ENCODE data around the gene ADAM12. TPM values are rescaled to one million over a fixed set of nuclear protein-coding genes. Genes with fewer than 3 reads are reported as not detected.

ADAM12 gene
- total and polyA plus RNA-seq, 2 donors (not counting 3 experiments of a cell fraction or from before 2014, with no cell fraction given): 0.22 to 0.33 TPM

- ChIA-PET CTCF (no interaction called here), POLR2A (no interaction called here)
- H3K4me2 ChIP-seq (ENCODE audit: insufficient read depth, low read length): no peak overlapping the region
- no peak overlapping the region for H3K27ac ChIP-seq (ENCODE audit: insufficient read depth, low read depth, low read length)
- intact Hi-C loops (cut with micrococcal nuclease) (no loop called here), dilution Hi-C loops (cut with MboI; ENCODE audit: extremely low pct_ligation_motif_present, low sequenced_read_pairs) (no loop called here)
- no TSS peak for BruUV-seq (replicated peaks)
- DNase-seq (ENCODE audit: low read depth, low spot score) (no peak), FAIRE-seq (no peak)
- H3K4me1 ChIP-seq (ENCODE audit: control insufficient read depth, extremely low read depth, insufficient read depth, low read length): no peaks in the 10 kb centered on the region
- H3K27me3 ChIP-seq (ENCODE audit: control insufficient read depth in 2 of 2, insufficient read depth in 2 of 2, low read length in 2 of 2): no peaks in the 10 kb centered on the region
- no peaks in the 10 kb centered on the region for H3K9me3 ChIP-seq (replicated peaks; ENCODE audit: control insufficient read depth, insufficient read depth, low read length)
- no peak overlapping the region for H2AFZ ChIP-seq (ENCODE audit: low read depth, low read length)
- no peak overlapping the region for H3K4me3 ChIP-seq (replicated peaks in 1 of 3; ENCODE audit: insufficient read depth in 1 of 3, low read depth in 1 of 3, low read length in 3 of 3)
- no peaks in the 10 kb centered on the region for H4K20me1 ChIP-seq (replicated peaks; ENCODE audit: control insufficient read depth, extremely low read depth, insufficient read depth, low read length)
- H3K9ac ChIP-seq (replicated peaks; ENCODE audit: extremely low read depth, insufficient read depth, low read length): no peak overlapping the region
- no peaks in the 10 kb centered on the region for H3K36me3 ChIP-seq (ENCODE audit: control insufficient read depth in 2 of 2, extremely low read depth in 1 of 2, insufficient read depth in 2 of 2, low read length in 2 of 2)
- TF ChIP-seq FOS (IDR thresholded peaks at IDR 0.05; ENCODE audit: borderline replicate concordance, insufficient read depth, low read length) (peak; percentile 66), CTCF (IDR thresholded peaks at IDR 0.05; ENCODE audit: extremely low read depth in 1 of 2, insufficient read depth in 1 of 2, low read depth in 1 of 2, low read length in 2 of 2) (no peak), JUN (IDR thresholded peaks at IDR 0.05; ENCODE audit: borderline replicate concordance, insufficient read depth, insufficient read length, low read depth) (no peak)
- H3K9me1 ChIP-seq (replicated peaks; ENCODE audit: control insufficient read depth, extremely low read depth, insufficient read depth, low read length): no peaks in the 10 kb centered on the region
- H3K79me2 ChIP-seq (ENCODE audit: control insufficient read depth, insufficient read depth, low read length): no peaks in the 10 kb centered on the region
These were observed 160.5 kb downstream of the ADAM12 start for GRCh38 chr10:126227762-126228134.

GRCh38 chr10:126226988-126227761 is 161.1 kb downstream of the ADAM12 start:
- no peak overlapping the region for H2AFZ ChIP-seq (ENCODE audit: low read depth, low read length)
- dilution Hi-C loops (cut with MboI; ENCODE audit: extremely low pct_ligation_motif_present, low sequenced_read_pairs): no loop called here

More at GRCh38 chr10:126226988-126227761, 161.1 kb downstream of the ADAM12 start:
- Histone ChIP-seq H3K27ac (ENCODE audit: insufficient read depth, low read depth, low read length) (no peak overlapping the region), H3K9me1 (replicated peaks; ENCODE audit: control insufficient read depth, extremely low read depth, insufficient read depth, low read length) (no peaks in the 10 kb centered on the region), H3K4me1 (ENCODE audit: control insufficient read depth, extremely low read depth, insufficient read depth, low read length) (no peaks in the 10 kb centered on the region), H3K79me2 (ENCODE audit: control insufficient read depth, insufficient read depth, low read length) (no peaks in the 10 kb centered on the region), H3K4me2 (ENCODE audit: insufficient read depth, low read length) (no peak overlapping the region), H3K27me3 (ENCODE audit: control insufficient read depth in 2 of 2, insufficient read depth in 2 of 2, low read length in 2 of 2) (no peaks in the 10 kb centered on the region), H3K9ac (replicated peaks; ENCODE audit: extremely low read depth, insufficient read depth, low read length) (no peak overlapping the region), H4K20me1 (replicated peaks; ENCODE audit: control insufficient read depth, extremely low read depth, insufficient read depth, low read length) (no peaks in the 10 kb centered on the region), H3K36me3 (ENCODE audit: control insufficient read depth in 2 of 2, extremely low read depth in 1 of 2, insufficient read depth in 2 of 2, low read length in 2 of 2) (no peaks in the 10 kb centered on the region), H3K9me3 (replicated peaks; ENCODE audit: control insufficient read depth, insufficient read depth, low read length) (no peaks in the 10 kb centered on the region), H3K4me3 (replicated peaks in 1 of 3; ENCODE audit: insufficient read depth in 1 of 3, low read depth in 1 of 3, low read length in 3 of 3) (no peak overlapping the region)
- ChIA-PET POLR2A (no interaction called here), CTCF (no interaction called here)
- TF ChIP-seq CTCF (IDR thresholded peaks at IDR 0.05; ENCODE audit: extremely low read depth in 1 of 2, insufficient read depth in 1 of 2, low read depth in 1 of 2, low read length in 2 of 2): no peak
- no peak for TF ChIP-seq MYC (IDR thresholded peaks at IDR 0.05; ENCODE audit: low read depth, low read length)
- TF ChIP-seq POLR2A (IDR thresholded peaks at IDR 0.05; ENCODE audit: low read depth, low read length): no peak
- no peak for TF ChIP-seq EZH2 (IDR thresholded peaks at IDR 0.05; ENCODE audit: borderline replicate concordance, low read depth, low read length, severe bottlenecking)
- TF ChIP-seq GATA2 (IDR thresholded peaks at IDR 0.05; ENCODE audit: insufficient read depth, insufficient read length, low read depth, low read length): no peak
- TF ChIP-seq POLR2AphosphoS5 (IDR thresholded peaks at IDR 0.05; ENCODE audit: insufficient read depth, low read depth, low read length): no peak
- no peak for TF ChIP-seq FOS (IDR thresholded peaks at IDR 0.05; ENCODE audit: borderline replicate concordance, insufficient read depth, low read length)
- no peak for TF ChIP-seq JUN (IDR thresholded peaks at IDR 0.05; ENCODE audit: borderline replicate concordance, insufficient read depth, insufficient read length, low read depth)
- TF ChIP-seq MAX (IDR thresholded peaks at IDR 0.05; ENCODE audit: insufficient read depth, insufficient read length): no peak
- FAIRE-seq (no peak), DNase-seq (ENCODE audit: low read depth, low spot score) (no peak)
- intact Hi-C loops (cut with micrococcal nuclease): no loop called here
- no TSS peak for BruUV-seq (replicated peaks)
